Activated naive CD4-positive, alpha-beta T cell treated with Interleukin-2 at 50 U/mL for 16 hours (primary cell): ENCODE results near the gene EGF.

Experiments
- DNase-seq: peaks from one replicate; pipeline ENCODE4 v3.0.0-alpha.2; 2020

The EGF gene

DNA sequence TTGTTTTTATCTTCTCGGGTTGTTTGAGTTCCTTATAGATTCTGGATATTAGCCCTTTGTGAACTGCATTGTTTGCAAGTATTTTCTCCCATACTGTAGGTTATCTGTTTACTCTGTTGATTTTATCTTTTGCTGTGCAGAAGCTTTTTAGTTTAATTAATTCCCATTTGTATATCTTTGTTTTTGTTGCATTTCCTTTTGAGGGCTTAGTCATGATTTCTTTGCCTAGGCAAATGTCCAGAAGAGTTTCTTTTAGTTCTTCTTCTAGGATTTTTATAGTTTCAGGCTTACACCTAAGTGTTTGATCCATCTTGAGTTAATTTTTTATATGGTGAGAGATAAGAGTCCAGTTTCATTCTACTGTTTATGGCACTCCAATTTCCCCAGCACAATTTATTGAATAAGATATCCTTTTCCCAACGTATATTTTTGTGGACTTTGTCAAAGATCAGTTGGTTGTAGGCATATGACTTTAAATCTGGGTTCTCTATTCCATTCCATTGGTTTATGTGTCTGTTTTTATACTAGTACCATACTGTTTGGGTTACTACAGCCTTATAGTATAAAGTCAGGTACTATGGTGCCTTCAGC lies 54.3 kb downstream of the EGF start:
- no peak for DNase-seq

- DNase-seq = no peak
Measured at GRCh38 chr4:109967798-109968520, 55.3 kb downstream of the EGF start.

DNA sequence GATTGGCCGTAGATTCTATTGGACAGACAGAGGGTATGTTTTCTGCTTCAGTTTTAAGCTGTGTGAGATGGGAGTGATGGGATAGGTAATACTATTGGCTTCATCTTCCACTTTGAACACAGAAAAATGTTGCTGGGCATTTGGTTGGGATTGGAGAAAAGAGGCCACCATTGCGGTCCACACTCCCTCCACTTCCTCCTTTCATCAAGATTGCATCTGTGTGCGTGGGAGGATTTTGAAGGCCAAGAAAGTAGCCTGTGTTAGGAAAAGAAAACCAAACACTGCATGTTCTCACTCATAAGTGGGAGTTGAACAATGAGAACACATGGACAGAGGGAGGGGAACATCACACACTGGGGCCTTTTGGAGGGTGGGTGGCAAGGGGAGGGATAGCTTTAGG lies 56.4 kb downstream of the EGF start:
- DNase-seq = no peak

GRCh38 chr4:109969919-109970318 lies 57.2 kb downstream of the EGF start:
- no peak for DNase-seq

DNA sequence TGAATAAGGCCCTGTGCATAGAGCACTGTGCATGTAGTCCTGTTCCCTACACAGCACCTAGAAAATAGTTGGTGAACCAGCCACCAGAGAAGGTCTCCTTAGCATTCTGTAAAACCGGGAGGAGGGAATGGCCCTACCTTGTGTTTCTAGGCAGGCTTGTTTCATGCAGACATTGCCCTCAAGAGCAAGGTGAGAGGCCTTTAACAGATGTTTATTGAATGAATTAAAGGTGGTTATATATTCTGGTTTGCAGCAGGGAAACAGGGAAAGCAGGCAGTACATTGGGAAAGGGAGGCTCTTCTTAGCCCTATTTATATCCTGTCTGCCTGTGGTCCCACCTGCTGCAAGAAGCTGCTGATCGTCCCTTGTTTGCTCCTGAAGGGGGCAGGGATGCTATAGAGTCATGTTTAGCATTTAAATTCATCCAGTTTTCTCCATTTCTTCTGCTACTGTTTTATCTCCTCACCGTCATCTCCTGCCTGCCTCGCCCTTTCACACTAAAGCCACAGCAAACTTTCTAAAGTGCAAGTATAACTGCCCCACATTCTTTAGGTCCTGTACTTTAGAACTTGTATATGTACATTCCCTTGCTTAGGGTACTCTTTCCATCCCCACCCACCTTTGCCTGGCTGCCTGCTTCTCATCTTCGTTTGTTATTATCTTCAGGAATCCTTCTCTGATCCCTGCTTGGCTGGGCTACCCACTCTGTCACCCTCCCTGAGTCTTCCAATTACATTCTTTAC lies 60.3 kb downstream of the EGF start:
- no peak for DNase-seq

DNA sequence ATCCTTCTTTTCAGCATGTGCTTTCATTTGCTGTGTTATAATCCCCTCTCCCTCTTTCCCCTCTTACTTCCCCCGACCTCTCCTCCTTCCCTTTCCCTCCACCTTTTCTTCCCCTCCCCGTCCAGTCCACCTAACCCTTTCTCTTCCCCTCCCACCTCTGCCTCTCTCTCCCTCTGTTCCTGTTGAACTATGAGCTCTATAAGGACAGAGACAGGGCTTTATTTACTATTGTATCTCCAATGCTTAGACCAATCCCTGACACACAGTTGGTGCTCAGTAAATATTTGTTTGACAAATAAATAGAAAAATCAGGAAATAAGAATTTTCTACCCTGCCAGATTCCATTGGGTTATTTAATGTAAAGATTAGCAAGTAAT lies 60.8 kb downstream of the EGF start:
- no peak for DNase-seq

- DNase-seq = no peak
Measured at GRCh38 chr4:109976189-109976588, 63.5 kb downstream of the EGF start.

- no peak for DNase-seq
Measured at GRCh38 chr4:109977854-109978501, 65.3 kb downstream of the EGF start.

DNA sequence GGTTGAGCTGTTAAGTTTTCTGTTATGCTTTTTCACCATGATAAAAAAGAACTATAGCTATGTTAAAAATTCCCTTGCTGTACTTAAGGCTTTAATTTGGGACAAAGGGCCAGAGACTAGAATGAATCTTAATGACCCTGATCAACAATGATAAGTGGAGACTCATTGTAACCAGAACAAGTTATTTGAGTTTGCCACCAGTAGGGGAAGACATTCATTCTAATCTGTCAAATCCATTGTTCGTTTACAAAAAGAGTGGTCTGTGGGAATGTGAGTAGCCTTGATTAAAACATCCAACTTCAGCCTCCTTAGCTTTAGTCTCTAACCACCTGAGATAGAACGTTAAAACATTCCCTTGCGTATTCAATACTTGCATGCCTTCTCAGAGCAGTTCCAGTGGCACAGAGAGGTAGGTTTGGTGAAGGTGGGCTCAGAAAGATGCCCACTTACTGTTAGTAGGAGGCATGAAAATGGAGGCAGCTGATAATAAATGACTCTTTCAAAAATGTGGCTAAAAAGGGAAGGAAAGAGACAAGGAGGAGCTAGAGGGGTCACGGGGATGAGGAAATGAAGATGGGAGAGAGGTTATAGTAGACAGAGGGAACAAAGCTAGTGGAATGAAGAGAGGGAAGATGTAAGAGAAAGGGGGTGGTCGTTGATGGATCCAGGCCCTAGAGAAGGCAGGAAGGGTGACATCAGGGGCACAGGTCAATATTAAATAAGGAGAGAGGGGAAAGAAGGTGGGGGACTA lies 66.2 kb downstream of the EGF start:
- no peak for DNase-seq

GRCh38 chr4:109979920-109980717 lies 67.4 kb downstream of the EGF start:
- no peak for DNase-seq

- no peak for DNase-seq
Measured at GRCh38 chr4:109981936-109982335, 69.3 kb downstream of the EGF start.

DNA sequence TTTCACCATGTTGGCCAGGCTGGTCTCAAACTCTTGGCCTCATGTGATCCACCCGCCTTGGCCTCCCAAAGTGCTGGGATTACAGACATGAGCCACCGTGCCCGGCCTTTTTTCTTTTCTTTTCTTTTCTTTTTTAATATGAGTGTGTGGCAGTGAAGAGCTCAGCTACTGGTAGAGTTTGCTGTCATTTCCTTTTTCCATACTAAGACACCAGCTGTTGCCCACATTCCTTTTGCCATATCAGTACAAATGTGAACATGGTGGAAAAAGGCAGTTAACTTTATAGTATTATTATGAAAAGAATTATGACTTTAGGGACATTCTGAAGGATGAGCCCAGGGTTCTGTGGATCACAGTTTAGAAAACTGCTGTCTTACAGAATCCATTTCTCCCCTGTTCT lies 69.8 kb downstream of the EGF start:
- no peak for DNase-seq

DNA sequence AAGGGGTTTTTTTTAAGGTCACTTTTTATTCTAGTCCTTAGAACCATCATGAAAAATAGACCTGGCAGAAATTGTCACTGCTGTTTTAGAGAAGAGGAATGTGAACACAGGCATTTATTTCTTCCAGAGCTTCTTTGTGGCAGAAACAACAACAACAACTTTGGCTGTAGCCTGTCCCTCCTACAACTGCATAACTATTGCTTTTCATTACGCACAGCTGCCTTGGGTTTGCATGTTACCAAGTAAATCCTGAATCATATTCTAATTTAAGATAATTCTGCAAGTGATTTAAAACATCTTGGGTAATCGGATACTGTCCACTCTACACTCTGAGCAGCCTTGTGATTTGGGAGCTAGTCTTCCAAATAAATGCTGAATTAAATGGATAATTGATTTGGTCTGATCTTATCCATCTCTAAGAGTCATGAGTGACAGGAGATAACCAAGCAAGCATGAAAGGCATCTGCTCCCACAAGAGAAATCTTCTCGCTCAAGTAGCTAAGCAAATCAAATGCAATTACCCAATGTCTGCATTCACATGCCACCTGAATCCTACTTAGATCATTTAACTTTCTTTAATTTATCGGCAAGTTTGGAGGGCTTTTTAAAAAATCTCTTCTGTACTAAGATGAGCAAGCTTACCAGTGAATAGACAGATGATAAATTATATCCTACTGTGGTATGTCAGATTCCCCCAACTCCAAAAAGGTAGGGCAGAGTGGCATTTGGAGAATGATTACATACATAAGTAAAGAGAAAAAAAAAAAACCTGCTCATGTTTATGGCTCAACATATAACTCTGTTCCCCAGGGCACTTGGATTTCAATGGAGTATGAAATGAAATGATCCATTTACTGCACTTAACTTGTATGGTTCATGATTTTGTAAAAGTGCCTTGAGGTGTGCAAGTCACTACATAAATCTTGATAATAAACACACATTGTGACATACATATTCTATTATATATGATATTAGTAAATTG lies 73.6 kb downstream of the EGF start:
- no peak for DNase-seq

DNA sequence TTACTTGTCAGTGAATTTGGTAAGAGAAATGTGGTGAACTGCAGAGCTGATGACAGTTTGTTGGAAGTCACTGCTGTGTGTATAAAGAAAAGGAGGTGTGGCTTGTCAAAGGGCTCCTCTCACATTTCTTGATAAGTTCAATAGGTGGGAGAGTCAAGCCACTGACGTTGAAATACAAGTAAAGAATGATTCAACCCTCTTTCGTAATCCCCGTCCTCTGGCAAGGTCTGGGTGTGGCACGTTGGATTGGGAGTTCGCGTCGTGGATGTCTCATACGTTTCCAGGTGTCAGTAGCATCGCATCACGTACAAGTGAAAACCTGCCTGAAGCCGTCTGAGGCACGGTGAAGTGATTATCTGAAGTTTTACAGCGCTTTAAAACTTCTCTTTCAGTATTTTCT lies 76.4 kb downstream of the EGF start:
- no peak for DNase-seq

GRCh38 chr4:109989618-109990017 lies 76.9 kb downstream of the EGF start:
- DNase-seq = no peak

DNA sequence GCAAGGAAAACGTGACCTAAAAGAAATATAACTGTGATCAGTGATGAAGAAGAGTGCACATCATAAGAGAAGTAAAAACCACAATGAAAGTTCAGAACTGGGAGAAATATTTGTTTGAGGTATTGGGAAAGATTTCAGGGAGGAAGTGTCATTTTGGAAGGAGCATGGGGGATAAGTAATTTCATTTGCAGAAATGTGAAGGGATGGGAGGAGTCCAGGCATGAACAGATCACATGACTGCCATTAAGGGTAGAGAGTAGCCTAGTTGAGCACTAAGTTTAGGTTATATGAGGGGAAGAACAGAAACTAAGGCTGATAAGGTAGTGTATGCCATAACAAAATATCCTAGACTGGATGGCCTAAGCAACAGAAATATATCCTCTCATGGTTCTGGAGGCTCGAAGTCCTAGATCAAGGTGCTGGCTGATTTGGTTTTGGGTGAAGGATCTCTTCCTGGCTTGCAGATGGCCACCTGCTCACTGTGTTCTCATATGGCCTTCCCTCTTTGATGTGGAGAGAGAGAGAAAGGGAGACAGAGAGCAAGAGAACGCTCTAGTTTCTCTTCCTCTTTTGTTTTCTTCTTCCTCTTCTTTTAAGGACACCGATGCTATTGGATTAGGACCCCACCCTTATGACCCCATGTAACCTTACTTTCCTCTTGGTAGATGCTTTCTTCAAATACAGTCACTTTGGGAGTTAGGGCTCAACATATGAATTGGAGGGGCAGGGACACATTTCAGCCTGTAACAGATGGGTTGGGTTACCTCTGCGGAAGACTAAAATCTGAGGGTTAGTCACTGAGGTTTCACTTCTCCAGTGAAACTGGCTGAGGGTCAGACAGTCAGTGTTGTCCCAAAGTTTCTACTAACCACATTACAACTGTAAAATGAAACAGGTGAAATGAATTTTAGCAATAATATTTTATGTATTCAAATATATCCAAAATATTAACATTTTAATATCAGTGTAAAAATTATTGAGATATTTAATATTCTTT lies 77.9 kb downstream of the EGF start:
- DNase-seq = no peak

GRCh38 chr4:109993116-109993515 lies 80.4 kb downstream of the EGF start:
- DNase-seq = no peak

GRCh38 chr4:109994415-109994827 lies 81.7 kb downstream of the EGF start:
- DNase-seq = no peak

GRCh38 chr4:109996526-109996925 lies 83.8 kb downstream of the EGF start:
- DNase-seq = no peak
